Embryonic facial prominence (tissue), 1 donor: ENCODE measurements around the gene ENTPD6.

Experiments used
- DNase-seq: peaks from one replicate; pipeline ENCODE4 v3.0.0-alpha.2; 2016; ENCODE audit errors: extremely low spot score

The ENTPD6 gene

DNA sequence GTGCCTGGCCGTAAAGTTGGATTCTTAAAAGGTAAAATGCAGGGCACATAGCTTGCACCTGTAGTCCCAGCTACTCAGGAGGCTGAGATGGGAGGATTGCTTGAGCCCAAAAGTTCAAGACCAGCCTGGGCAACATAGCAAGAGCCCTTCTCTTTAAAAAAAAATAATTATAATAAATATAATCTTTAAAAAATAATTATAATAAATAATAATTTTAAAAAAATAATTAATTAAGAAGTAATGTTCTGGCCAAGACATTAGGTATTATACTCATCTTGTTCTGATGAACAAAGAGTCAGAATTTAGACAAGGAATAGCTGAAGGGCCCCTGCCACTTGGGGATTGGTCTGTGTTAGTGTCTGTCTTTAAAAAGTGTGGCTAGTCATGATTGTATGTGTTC is 13.9 kb downstream of the ENTPD6 start:
- DNase-seq: no peak

DNA sequence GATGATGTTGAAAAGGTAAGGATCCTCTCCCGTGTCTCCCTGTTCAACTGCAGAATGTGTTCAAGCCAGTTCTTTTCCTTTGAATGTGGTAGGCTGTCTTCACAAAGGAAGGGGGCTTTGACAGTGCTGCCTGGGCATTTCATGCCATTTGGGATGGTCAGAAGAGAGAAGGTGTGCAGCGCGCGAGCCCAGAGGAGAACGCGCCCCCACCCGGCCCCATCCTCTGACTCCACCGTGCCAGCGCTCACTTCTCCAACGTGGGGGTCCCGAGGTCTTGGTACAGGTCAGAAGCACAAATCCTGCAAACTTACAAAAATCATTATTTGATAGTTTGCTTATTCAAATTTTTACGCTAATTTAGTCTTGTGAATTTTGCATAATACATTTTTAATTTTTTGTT is 14.4 kb downstream of the ENTPD6 start:
- no peak for DNase-seq

- DNase-seq: no peak
Observed at GRCh38 chr20:25211273-25211672, 15.8 kb downstream of the ENTPD6 start.

- DNase-seq: no peak
Observed at GRCh38 chr20:25212242-25212641, 16.7 kb downstream of the ENTPD6 start.

GRCh38 chr20:25213566-25214425 is 18.3 kb downstream of the ENTPD6 start:
- no peak for DNase-seq

GRCh38 chr20:25214426-25214790 is 18.9 kb downstream of the ENTPD6 start:
- no peak for DNase-seq

- no peak for DNase-seq
Observed at GRCh38 chr20:25214819-25215218, 19.3 kb downstream of the ENTPD6 start.

DNA sequence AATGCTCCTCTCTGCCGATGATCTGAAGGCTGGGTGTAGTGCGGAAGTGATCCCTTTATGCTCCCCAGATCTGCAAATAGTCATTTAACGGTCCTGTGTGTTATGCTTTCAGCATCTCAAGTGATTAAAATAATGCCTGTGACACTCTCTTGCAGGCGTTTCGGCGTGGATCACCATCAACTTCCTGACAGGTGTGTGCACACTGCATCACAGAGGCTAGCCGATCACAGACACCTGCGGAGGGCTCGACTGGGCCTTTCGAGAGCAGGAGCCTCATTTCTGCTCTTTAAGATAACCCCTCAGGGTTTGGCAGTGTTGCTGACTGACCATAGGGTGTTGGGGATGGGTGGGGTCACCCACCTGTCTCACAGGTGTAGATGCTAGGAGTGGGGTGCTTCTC is 20.0 kb downstream of the ENTPD6 start:
- no peak for DNase-seq

DNA sequence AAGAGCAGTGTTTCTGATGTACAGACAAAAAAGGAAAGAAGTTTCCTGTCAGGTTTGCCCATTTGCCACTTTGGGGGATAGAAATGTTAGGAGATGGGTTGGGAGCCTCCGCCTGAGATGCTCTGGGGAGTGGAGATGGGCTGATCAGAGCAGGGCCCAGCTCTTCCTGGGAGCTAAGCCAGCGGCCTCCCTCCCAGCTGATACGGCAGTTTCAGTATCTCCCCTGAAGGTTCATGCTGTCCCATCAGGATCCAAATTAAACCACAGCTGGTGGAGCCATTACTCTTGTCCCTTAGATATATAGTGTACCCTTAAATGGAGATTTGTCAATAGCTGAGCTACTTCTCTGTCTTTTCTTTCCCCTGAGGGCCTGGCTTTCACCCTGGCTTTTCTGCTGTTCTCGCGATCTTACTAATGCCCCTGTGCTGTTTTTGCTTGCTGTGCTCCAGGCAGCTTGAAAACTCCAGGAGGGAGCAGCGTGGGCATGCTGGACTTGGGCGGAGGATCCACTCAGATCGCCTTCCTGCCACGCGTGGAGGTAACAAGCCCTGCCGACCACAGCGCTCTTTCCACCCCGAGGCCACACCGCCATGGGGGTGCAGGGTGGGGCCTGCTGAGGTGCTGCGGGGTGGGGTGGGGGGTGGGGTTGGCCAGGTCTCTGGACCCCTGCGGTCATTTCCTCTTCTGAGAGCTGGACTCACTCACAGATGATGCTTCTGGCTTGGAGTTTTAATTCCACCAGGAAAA is 20.9 kb downstream of the ENTPD6 start:
- DNase-seq: no peak

DNA sequence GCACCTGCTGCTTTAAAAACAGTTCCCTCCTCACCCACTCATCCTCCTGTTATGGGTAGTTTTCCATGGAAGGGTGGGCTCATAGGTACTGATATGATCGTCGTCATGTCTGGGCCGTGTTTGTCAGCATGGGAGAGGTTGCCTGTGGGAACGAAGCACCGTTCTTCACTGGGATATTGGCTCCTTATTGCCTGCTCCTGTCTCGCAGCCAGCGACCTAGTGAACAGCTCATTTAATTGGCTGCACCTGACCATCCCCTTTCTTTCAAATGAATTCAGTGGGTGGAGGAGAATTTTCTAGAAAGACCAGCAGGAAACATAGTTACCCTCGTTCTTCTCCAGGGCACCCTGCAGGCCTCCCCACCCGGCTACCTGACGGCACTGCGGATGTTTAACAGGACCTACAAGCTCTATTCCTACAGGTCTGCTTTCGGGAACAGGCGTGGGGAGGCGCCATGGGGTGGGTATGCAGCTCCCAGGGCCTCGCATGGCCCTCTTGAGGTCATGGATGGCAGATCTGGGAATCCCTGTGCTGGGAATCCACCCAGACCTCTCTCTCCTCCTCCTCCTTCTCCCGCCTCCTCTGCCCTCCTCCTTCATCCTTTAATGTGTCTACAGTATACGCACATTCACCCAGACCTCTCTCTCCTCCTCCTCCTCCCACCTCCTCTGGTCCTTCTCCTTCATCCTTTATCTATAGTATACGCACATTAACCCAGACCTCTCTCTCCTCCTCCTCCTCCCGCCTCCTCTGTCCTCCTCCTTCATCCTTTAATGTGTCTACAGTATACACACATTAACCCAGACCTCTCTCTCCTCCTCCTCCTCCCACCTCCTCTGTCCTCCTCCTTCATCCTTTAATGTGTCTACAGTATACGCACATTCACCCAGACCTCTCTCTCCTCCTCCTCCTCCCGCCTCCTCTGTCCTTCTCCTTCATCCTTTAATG is 21.9 kb downstream of the ENTPD6 start:
- no peak for DNase-seq

- DNase-seq: no peak
Observed at GRCh38 chr20:25218109-25218486, 22.6 kb downstream of the ENTPD6 start.

GRCh38 chr20:25218492-25218891 is 23.0 kb downstream of the ENTPD6 start:
- DNase-seq: no peak

DNA sequence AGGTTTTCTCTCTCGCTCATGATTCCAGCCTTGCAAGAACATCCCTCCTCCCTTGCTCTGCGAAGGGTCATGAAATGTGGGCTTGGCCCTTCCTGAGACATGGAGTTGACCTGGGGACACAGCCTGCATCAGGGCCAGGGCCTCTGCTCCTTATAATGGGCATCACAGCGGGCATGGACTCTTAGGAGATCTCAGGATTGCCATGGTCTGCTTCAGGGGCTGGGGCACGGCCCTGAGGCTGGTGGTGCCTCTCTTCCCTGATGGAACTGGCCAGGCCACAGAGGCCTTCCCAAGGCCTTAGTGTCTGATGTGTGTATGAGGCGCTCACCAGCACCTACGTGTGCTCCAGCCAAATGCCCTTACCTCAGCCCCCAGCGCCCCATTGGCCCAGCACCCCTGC is 23.9 kb downstream of the ENTPD6 start:
- no peak for DNase-seq

- DNase-seq: no peak
Observed at GRCh38 chr20:25220021-25220730, 24.7 kb downstream of the ENTPD6 start.

- DNase-seq: no peak
Observed at GRCh38 chr20:25220810-25221591, 25.5 kb downstream of the ENTPD6 start.

- DNase-seq: no peak
Observed at GRCh38 chr20:25221592-25222460, 26.3 kb downstream of the ENTPD6 start.

DNA sequence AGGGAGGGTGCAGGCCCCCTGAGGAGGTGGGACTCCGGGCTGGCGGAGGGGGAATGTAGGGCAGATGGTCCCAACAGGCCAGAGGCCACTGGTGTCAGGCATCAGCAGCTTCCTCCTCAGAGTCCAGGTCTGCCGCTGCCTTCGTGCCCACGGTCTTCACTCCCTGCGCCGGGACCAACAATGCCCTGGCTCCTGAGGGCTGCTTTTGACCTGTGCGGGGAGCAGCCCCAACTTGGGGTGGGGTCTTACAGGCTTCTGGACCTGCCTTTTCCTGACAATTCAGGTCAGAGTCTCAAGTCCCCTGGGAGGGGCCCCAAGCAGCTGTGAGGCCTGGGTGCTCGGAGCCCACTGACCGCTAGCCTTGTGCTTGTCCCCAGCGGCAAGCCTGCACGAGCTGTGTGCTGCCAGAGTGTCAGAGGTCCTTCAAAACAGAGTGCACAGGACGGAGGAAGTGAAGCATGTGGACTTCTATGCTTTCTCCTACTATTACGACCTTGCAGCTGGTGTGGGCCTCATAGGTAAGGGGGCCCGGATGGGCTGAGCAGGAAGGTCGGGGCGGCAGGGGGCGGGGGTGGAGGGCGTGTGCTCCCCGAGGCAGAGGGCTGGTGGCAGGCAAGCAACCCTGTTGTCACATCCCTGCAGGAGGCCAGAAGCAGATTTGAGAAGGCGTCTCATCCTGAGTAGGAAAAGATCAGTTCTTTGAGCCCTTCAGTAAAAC is 27.1 kb downstream of the ENTPD6 start:
- no peak for DNase-seq

- no peak for DNase-seq
Observed at GRCh38 chr20:25223179-25223661, 27.7 kb downstream of the ENTPD6 start.
